ENCODE results near the gene CENPV.
A peak's percentile ranks its signal among the peaks of the same experiment; 100 is the strongest.
"Not testable (repeated sequence)": the region's sequence is repeated elsewhere in the genome, so short reads cannot be mapped to it uniquely, and the experiment has no call there.

The CENPV gene

GRCh38 chr17:16353317-16354174, at the start of gene CENPV:
Gene CENPV (minus strand): TSS chr17:16353469. CDS start chr17:16353436, 33 bp downstream.
- peaks cover 8% of the 10 kb centered on the region; the same call in 1 of the 2 replicates for H3K36me3 ChIP-seq
- H3K4me1 ChIP-seq = peaks cover 9% of the 10 kb centered on the region; the same call in 1 of the 2 replicates
- H3K27me3 ChIP-seq = peaks cover 48% of the 10 kb centered on the region
- H4K20me1 ChIP-seq = peaks cover 17% of the 10 kb centered on the region; the same call in 1 of the 2 replicates
- H3K9ac ChIP-seq = peak within 1 kb of the TSS; percentile 73
- H3K9me3 ChIP-seq = peaks cover 16% of the 10 kb centered on the region
- no peak for TF ChIP-seq Cebpa-rat (IDR thresholded peaks at IDR 0.05)
- peak within 1 kb of the TSS; percentile 65 for H3K4me3 ChIP-seq
- H3K4me2 ChIP-seq = peak within 1 kb of the TSS; percentile 73
- peak within 1 kb of the TSS; percentile 69; the same call in 1 of the 2 replicates for H3K27ac ChIP-seq

- no peak overlapping the region for H3K4me2 ChIP-seq
- H3K36me3 ChIP-seq = no peaks in the 10 kb centered on the region
- no peak overlapping the region for H3K4me3 ChIP-seq
- no peaks in the 10 kb centered on the region for H3K9me3 ChIP-seq
- no peak overlapping the region for H3K9ac ChIP-seq
- H3K4me1 ChIP-seq = peaks cover 5% of the 10 kb centered on the region
- H4K20me1 ChIP-seq = no peaks in the 10 kb centered on the region
- H3K27ac ChIP-seq = no peak overlapping the region
- TF ChIP-seq Cebpa-rat (IDR thresholded peaks at IDR 0.05) = no peak
- H3K27me3 ChIP-seq = no peaks in the 10 kb centered on the region
These were observed 45.3 kb upstream of the CENPV start for GRCh38 chr17:16398270-16399267.

GRCh38 chr17:16396693-16397092, 43.4 kb upstream of the CENPV start:
- H3K27me3 ChIP-seq, H3K4me3 ChIP-seq, H3K4me1 ChIP-seq, H3K36me3 ChIP-seq, H3K27ac ChIP-seq, H4K20me1 ChIP-seq, H3K9ac ChIP-seq, H3K4me2 ChIP-seq, H3K9me3 ChIP-seq: not testable (repeated sequence)

- H3K4me2 ChIP-seq, H3K36me3 ChIP-seq: not testable (repeated sequence)
These were observed 42.6 kb upstream of the CENPV start for GRCh38 chr17:16395887-16396286.

GRCh38 chr17:16392491-16392890, 39.2 kb upstream of the CENPV start:
- H3K4me3 ChIP-seq, H3K4me1 ChIP-seq, H3K4me2 ChIP-seq, H3K9me3 ChIP-seq, H3K36me3 ChIP-seq, H3K27me3 ChIP-seq, H3K27ac ChIP-seq, H3K9ac ChIP-seq, H4K20me1 ChIP-seq: not testable (repeated sequence)

More at GRCh38 chr17:16395887-16396286, 42.6 kb upstream of the CENPV start:
- H4K20me1 ChIP-seq, H3K9me3 ChIP-seq, H3K27me3 ChIP-seq, H3K4me3 ChIP-seq, H3K9ac ChIP-seq, H3K4me1 ChIP-seq, H3K27ac ChIP-seq: not testable (repeated sequence)

GRCh38 chr17:16391451-16391850, 38.2 kb upstream of the CENPV start:
- Histone ChIP-seq H3K27me3 (no peaks in the 10 kb centered on the region), H3K36me3 (no peaks in the 10 kb centered on the region; the same call in 1 of the 2 replicates), H4K20me1 (no peaks in the 10 kb centered on the region), H3K4me1 (no peaks in the 10 kb centered on the region), H3K9me3 (no peaks in the 10 kb centered on the region), H3K9ac (no peak overlapping the region), H3K27ac (no peak overlapping the region), H3K4me3 (no peak overlapping the region), H3K4me2 (no peak overlapping the region)
- no peak for TF ChIP-seq Cebpa-rat (IDR thresholded peaks at IDR 0.05)

GRCh38 chr17:16386126-16386507, 32.8 kb upstream of the CENPV start:
- 0 out of 2 replicates have a peak overlapping the region, but pooled peaks have one; percentile 43 for H3K27ac ChIP-seq
- H3K27me3 ChIP-seq, H3K9me3 ChIP-seq: not testable (repeated sequence)
- peaks cover 29% of the 10 kb centered on the region for H3K36me3 ChIP-seq
- peaks cover 40% of the 10 kb centered on the region for H4K20me1 ChIP-seq
- H3K4me1 ChIP-seq = peaks cover 40% of the 10 kb centered on the region
- peak overlapping the region; percentile 64 for H3K4me3 ChIP-seq
- peak overlapping the region; percentile 67 for H3K9ac ChIP-seq
- peak overlapping the region; percentile 82 for H3K4me2 ChIP-seq

GRCh38 chr17:16384557-16384956, 31.3 kb upstream of the CENPV start:
- Histone ChIP-seq H3K4me3 (no peak overlapping the region), H3K36me3 (peaks cover 29% of the 10 kb centered on the region), H3K9me3 (no peaks in the 10 kb centered on the region), H3K4me1 (peaks cover 48% of the 10 kb centered on the region), H3K27ac (no peak overlapping the region), H4K20me1 (peaks cover 40% of the 10 kb centered on the region), H3K4me2 (no peak overlapping the region), H3K27me3 (no peaks in the 10 kb centered on the region), H3K9ac (no peak overlapping the region)
- no peak for TF ChIP-seq Cebpa-rat (IDR thresholded peaks at IDR 0.05)

GRCh38 chr17:16383772-16384287, 30.6 kb upstream of the CENPV start:
- TF ChIP-seq Cebpa-rat (IDR thresholded peaks at IDR 0.05) = no peak
- Histone ChIP-seq H3K27ac (no peak overlapping the region), H3K36me3 (peaks cover 29% of the 10 kb centered on the region), H3K9me3 (no peaks in the 10 kb centered on the region), H3K9ac (no peak overlapping the region), H4K20me1 (peaks cover 40% of the 10 kb centered on the region), H3K4me2 (peak overlapping the region; percentile 88), H3K4me1 (peaks cover 50% of the 10 kb centered on the region), H3K27me3 (no peaks in the 10 kb centered on the region), H3K4me3 (no peak overlapping the region)
